ENCODE results near the gene TCAP.

The TCAP gene

DNA sequence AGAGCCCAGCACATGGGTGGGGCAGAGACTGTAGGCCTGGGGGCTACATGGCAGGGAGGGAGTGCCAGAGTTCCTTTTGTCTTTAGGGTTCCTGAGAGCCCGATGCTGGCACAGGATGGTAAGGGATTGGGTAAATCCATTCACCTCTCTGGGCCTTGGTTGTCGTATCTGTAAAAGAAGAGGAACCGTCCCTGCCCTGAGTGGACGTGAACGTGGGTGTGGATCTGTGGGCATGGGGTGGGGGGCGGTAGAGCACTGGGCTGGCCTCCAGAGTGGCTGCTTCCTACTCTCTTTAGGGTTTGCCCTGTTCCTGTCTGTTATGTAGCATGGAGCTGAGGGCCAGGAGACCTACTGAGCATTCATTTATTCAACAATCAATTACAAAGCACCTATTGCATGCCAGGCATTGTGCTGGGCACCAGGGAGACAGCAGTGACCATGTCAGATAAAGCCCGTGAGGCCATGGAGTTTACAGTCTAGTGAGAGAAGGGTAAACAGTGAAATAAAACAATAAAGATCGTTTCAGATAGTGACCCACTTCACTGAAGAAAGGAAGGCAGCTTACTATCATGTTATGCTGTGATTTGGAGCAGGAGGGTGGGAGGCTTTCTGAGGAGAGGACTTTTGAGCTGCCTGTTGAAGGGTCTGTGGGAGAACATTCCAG, 13.1 kb upstream of the TCAP start:
- DNase-seq: no peak

DNA sequence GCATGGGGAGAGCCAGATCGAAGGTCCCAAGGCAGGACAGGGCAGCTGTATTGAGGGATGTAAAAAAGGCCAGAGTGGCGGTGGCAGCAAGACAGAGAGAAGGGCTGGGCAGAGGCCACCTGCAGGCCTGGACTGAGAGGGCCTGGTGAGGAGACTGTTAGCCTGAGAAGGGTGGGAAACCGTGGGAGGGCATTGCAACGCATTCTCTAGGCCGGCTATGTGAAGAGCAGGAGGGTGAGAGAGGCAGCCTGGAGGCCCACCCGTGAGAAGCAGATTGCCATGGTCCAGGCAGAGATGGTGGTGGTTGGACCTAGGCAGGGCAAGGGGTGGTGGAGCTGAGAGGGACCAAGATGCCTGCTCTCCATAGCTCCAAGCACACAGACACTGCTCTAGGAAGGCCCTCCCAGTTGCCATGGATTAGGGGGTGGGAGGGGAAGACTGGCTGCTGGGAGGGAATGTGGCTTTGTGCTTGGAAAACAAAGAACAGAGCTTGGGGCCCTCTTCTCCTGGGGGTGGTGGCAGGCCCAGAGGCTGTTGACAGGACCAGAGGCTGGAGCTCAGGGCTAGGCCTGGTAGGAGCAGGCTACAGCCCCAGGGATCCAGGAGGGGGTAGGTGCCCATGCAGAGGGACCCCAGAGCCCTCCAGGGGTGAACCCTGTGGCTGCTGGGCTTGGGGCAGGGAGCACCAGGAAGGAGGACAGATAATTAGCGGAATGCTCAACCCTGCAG, 12.4 kb upstream of the TCAP start:
- no peak for DNase-seq

GRCh38 chr17:39653316-39653661, 11.9 kb upstream of the TCAP start:
- no peak for DNase-seq

GRCh38 chr17:39653662-39654331, 11.4 kb upstream of the TCAP start:
- peak; percentile 50 for DNase-seq

GRCh38 chr17:39655105-39655504, 10.0 kb upstream of the TCAP start:
- no peak for DNase-seq

DNA sequence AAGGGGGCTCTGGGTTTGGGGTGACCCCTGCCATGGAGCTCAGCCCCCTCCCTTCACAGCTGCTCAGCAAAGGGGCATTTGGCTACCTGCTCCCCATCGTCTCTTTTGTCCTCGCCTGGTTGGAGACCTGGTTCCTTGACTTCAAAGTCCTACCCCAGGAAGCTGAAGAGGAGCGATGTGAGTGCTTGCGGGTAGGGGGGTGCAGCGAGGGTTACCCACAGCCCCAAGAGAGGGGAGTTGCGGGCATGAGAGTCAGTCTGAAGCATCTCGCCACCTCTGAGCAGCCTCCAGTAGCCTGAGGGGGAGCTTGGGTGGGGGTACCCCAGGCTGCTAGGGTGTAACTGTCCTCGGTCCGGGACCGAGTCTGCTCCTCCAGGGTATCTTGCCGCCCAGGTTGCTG, 6.8 kb upstream of the TCAP start:
- DNase-seq: no peak

DNA sequence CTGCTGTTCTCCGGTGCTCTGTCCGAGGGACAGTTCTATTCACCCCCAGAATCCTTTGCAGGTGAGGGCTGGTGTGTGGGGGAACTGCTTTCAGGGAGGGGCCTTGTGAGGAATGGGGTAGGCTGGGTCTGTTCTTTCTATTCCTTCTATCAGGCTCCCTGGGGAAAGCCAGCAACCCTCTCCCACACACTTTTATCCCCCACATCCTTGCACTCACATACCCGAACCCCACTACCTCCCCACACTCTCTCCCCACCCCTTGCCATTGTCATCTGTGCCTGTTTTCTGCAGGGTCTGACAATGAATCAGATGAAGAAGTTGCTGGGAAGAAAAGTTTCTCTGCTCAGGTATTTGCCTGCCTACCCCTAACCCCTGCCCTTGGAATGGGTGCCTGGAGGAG, 6.4 kb upstream of the TCAP start:
- no peak for DNase-seq

- no peak for DNase-seq
Observed at GRCh38 chr17:39659279-39660010, 5.7 kb upstream of the TCAP start.

- no peak for DNase-seq
Observed at GRCh38 chr17:39660011-39660360, 5.2 kb upstream of the TCAP start.

DNA sequence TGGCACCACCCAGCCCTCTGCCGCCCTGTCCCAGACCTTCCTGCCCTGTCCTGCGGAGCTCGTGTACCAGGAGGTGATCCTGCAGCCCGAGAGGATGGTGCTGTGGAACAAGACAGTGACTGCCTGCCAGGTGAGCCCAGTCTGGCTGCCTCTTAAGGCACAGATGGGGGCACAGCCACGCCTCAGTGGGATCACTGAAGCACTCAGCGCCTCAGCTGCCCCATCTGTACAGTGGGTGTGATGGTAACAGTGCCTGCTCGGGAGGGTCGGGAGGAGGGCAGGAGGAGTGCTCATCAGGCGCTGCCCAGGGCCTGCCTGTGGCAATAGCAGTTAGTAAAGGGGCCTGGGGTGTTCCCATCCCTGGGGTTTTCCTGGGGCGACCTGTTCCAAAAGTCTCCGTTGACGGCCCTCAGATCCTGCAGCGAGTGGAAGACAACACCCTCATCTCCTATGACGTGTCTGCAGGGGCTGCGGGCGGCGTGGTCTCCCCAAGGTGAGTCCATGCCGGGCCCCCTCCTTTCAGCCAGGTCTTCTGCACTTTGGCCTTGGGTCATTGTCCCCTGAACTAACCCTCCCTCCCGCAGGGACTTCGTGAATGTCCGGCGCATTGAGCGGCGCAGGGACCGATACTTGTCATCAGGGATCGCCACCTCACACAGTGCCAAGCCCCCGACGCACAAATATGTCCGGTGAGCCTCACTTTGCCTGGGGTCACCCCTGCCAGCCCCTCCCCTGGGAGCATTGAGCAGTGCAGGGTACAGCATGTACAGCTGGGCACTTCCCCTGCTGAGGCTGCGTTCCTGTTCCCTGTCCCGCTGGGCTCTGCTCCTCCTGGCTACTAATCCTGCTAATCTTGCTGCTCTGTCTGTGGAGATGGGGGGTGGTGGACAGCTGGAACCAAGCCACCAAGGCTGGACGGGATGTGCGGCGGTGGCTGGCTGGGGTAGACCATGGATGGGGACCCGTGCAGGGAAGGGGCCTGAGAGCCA, 4.5 kb upstream of the TCAP start:
- DNase-seq: no peak

DNA sequence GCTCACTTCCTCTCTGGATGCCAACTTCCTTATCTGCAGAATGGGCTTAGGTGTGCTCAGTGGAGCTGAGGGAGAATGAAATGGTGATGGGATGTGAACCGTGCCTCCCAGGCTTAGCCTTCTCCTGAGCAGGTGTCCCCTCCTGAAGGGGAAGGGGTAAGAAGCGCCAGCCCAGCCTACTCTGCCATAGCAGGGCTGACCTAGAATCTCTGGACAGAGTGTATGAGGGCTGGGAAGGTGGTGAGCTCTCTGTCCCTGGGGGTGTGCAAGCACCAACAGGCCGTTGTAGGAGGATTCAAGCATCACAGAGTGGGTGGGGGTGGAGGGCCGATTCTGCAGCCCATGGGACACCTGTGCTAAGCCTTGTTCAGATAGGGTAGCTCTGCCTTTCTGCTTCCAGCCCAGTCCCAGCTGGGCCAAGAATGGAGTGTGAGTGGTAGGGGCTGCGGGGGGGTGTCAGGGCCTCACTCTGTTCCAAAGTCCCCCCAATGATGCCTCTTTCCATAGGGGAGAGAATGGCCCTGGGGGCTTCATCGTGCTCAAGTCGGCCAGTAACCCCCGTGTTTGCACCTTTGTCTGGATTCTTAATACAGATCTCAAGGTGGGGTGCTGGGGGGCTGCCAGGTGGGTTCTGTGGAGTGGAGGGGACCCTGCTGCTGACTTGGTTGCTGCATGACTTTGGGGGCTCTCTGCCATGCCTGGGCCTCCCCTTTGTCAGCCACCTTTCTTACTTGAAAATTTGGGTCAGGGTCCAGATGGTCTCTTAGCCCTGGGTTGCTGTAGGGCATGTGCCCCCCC, 3.2 kb upstream of the TCAP start:
- DNase-seq: no peak

DNA sequence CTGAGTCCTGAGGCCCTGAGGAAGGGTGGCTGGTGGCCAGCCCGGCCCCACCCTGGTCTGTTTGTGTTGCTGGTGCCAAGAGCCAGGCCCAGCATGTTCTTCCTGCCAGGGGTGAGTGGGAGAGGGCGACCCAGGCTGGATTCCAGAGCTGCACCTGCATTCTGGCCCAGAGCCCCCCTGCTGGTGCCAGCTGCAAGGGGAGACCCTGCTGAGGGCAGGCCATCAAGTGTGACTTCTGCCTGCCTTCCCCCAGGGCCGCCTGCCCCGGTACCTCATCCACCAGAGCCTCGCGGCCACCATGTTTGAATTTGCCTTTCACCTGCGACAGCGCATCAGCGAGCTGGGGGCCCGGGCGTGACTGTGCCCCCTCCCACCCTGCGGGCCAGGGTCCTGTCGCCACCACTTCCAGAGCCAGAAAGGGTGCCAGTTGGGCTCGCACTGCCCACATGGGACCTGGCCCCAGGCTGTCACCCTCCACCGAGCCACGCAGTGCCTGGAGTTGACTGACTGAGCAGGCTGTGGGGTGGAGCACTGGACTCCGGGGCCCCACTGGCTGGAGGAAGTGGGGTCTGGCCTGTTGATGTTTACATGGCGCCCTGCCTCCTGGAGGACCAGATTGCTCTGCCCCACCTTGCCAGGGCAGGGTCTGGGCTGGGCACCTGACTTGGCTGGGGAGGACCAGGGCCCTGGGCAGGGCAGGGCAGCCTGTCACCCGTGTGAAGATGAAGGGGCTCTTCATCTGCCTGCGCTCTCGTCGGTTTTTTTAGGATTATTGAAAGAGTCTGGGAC, 2.4 kb upstream of the TCAP start:
- no peak for DNase-seq

GRCh38 chr17:39663340-39663687, 1.8 kb upstream of the TCAP start:
- no peak for DNase-seq

GRCh38 chr17:39663688-39664580, 1.2 kb upstream of the TCAP start:
- peak; percentile 15 for DNase-seq

DNA sequence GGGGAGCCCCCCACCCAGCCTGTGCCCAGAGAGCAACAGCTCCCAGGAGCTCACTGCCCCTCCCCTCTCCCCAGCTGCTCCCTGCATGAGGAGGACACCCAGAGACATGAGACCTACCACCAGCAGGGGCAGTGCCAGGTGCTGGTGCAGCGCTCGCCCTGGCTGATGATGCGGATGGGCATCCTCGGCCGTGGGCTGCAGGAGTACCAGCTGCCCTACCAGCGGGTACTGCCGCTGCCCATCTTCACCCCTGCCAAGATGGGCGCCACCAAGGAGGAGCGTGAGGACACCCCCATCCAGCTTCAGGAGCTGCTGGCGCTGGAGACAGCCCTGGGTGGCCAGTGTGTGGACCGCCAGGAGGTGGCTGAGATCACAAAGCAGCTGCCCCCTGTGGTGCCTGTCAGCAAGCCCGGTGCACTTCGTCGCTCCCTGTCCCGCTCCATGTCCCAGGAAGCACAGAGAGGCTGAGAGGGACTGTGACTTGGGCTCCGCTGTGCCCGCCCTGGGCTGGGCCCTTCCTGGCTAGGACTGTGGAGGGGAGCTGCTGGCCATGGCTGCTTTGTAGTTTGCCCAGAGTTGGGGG, 584 bp downstream of the TCAP start:
- DNase-seq: no peak

DNA sequence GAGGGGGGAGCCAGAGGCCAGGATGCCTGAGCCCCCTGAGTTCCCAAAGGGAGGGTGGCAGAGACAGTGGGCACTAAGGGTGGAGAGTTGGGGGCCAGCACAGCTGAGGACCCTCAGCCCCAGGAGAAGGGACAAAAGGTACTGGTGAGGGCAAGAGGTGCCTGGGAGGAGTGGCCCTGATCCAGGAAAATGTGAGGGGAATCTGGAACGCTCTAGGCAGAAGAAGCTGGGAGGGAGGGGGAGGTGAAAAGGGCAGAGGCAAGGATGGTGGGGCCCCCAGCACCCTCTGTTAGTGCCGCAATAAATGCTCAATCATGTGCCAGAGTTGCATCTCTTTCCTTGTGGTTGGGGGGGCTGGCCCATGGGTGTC, 1.1 kb downstream of the TCAP start:
- no peak for DNase-seq

DNA sequence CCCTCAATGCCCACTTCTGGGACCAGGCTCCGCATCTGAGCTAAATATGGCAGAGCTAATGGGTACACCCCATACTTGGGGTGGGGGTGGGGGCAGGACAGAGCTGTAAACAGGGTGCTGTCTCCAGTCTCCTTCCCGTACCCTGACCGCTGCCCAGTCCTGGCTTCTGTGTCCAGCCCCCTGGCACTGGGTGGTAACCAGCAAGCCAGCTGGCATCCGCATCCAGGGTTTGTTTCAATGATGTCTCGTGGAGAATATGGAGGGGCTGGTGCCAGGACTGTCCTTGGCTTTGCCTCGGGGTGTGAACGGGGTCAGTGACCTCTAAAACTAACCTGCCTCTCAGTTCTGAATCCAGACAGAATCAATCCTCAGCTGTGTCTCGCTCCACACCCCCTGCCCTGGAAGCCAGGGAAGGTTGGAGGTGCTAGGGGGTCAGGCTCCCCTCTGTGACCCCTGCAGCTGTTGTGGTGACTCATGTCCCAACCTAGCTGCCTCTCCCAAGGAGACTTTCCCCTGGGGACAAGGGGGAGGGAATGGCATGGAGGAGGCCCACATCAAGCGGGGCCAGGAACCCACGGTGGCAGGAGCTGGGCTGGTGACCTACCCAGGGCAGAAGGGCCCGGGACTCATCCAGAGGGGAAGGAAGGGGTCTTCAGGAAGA, 1.6 kb downstream of the TCAP start:
- DNase-seq: peak; percentile 45

DNA sequence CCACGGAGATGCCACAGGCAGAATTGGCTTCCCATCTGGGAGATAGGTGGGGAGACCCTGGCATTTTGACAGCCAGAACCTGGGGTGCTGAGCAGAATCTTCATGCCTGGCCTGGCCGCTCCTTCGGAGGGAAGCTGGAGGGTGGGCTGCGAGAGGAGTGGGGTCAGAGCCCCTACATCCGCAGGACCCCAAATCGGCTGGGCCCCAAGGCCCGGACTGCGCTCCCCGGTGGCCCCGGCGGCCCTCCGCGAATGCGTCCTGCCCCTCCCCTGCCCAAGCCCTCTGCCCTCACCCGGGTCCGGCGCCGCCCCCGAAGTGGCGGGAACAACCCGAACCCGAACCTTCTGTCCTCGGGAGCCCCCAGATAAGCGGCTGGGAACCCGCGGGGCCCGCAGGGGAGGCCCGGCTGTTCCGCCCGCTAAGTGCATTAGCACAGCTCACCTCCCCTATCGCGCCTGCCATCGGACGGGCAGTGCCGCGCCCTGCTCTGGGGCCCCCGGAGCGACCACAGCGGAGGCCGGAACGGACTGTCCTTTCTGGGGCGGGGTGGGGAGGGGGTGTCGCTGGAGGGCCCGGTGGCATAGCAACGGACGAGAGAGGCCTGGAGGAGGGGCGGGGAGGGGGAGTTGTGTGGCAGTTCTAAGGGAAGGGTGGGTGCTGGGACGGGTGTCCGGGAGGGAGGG, 2.3 kb downstream of the TCAP start:
- no peak for DNase-seq

All from fibroblast of skin of back (primary cell).